ENCODE measurements around the gene MCCC2.
"Not testable (repeated sequence)": the region's sequence is repeated elsewhere in the genome, so short reads cannot be mapped to it uniquely, and the experiment has no call there.

- not testable (repeated sequence) for TF ChIP-seq CTCF, POLR2A (IDR thresholded peaks at IDR 0.05)
Observed at GRCh38 chr5:71550885-71551284, 36.3 kb upstream of the MCCC2 start.
